HEK293 (cell line): ENCODE data around the gene PLCB3.

Experiments used
- CTCF ChIA-PET: fragments of 350-600 bp; formaldehyde crosslinking; extraction: SDS; loops from one replicate; lab custom pipeline; 2021; ENCODE audit warnings: antibody characterized with exemption; lab: Yijun Ruan, JAX
- POLR2A ChIA-PET: fragments of 300-600 bp; formaldehyde crosslinking; extraction: SDS; loops from one replicate; lab custom pipeline; 2020; ENCODE audit warnings: antibody characterized with exemption, inconsistent platforms; lab: Yijun Ruan, JAX
- H3K27ac ChIP-seq: fragments of 200-500 bp; sonication (Bioruptor generic); 2 replicates; pipeline ENCODE4 v1.5.1; 2014; ENCODE audit warnings: low read depth, low read length, control low read depth, inconsistent platforms; ENCODE audit errors: extremely low read depth
- H3K36me3 ChIP-seq, 2 experiments: fragments of 200-500 bp in 1 of 2; sonication (Bioruptor generic) in 1 of 2; 1 replicate in 1 of 2; 2 replicates in 1 of 2; pipeline ENCODE4 v1.5.1; 2014 to 2017; ENCODE audit warnings: inconsistent platforms in 2 of 2, low read length in 2 of 2; ENCODE audit not compliant: control insufficient read depth in 2 of 2, insufficient read depth in 1 of 2
- H3K4me1 ChIP-seq: fragments of 200-500 bp; sonication (Bioruptor generic); 2 replicates; pipeline ENCODE4 v1.5.1; 2014; ENCODE audit warnings: mild to moderate bottlenecking, low read length, inconsistent platforms; ENCODE audit not compliant: control insufficient read depth, insufficient read depth
- H3K4me3 ChIP-seq: 2 replicates; pipeline ENCODE4 v1.5.1; 2011; ENCODE audit warnings: low read depth, mild to moderate bottlenecking, control low read depth, low read length, moderate library complexity
- H3K9me3 ChIP-seq: fragments of 200-500 bp; sonication (Bioruptor generic); 2 replicates; pipeline ENCODE4 v1.5.1; 2014; ENCODE audit warnings: low read depth, low read length, inconsistent platforms; ENCODE audit not compliant: control insufficient read depth, insufficient read depth
- BCL11B ChIP-seq: fragments of 450-650 bp; formaldehyde crosslinking; IDR thresholded peaks from 2 replicates; pipeline ENCODE4 v1.5.1; 2016; ENCODE audit warnings: low read depth, missing biosample characterization, missing genetic modification characterization
- ZBTB26 ChIP-seq: fragments of 450-650 bp; formaldehyde crosslinking; optimal IDR thresholded peaks from 2 replicates; pipeline ENCODE3; 2016; ENCODE audit warnings: missing biosample characterization, mild to moderate bottlenecking, missing genetic modification characterization
- ZNF24 ChIP-seq: fragments of 450-650 bp; formaldehyde crosslinking; IDR thresholded peaks from 2 replicates; pipeline ENCODE4 v1.5.1; 2016; ENCODE audit warnings: missing biosample characterization, missing genetic modification characterization
- ZNF416 ChIP-seq: fragments of 450-650 bp; formaldehyde crosslinking; IDR thresholded peaks from 2 replicates; pipeline ENCODE4 v1.5.1; 2016; ENCODE audit warnings: missing biosample characterization, missing genetic modification characterization
- ZNF510 ChIP-seq: fragments of 450-650 bp; formaldehyde crosslinking; IDR thresholded peaks from 2 replicates; pipeline ENCODE4 v1.5.1; 2018; ENCODE audit warnings: mild to moderate bottlenecking, missing genetic modification characterization, missing biosample characterization; ENCODE audit not compliant: insufficient replicate concordance
- ZNF530 ChIP-seq: fragments of 450-650 bp; formaldehyde crosslinking; IDR thresholded peaks from 2 replicates; pipeline ENCODE4 v1.5.1; 2016; ENCODE audit warnings: low read depth, missing biosample characterization, missing genetic modification characterization
- ZNF580 ChIP-seq: fragments of 450-650 bp; formaldehyde crosslinking; IDR thresholded peaks from 2 replicates; pipeline ENCODE4 v1.5.1; 2016; ENCODE audit warnings: missing biosample characterization, missing genetic modification characterization
- ZNF626 ChIP-seq: fragments of 450-650 bp; sonication (Bioruptor Pico); formaldehyde crosslinking; IDR thresholded peaks from 2 replicates; pipeline ENCODE4 v1.5.1; 2018; ENCODE audit warnings: missing biosample characterization, missing genetic modification characterization, inconsistent platforms
- ZNF654 ChIP-seq: fragments of 450-650 bp; formaldehyde crosslinking; IDR thresholded peaks from 2 replicates; pipeline ENCODE4 v1.5.1; 2016; ENCODE audit warnings: low read depth, missing biosample characterization, missing genetic modification characterization
- ZNF768 ChIP-seq: fragments of 450-650 bp; formaldehyde crosslinking; IDR thresholded peaks from 2 replicates; pipeline ENCODE4 v1.5.1; 2018; ENCODE audit warnings: missing biosample characterization, mild to moderate bottlenecking, missing genetic modification characterization
- ZNF837 ChIP-seq: fragments of 450-650 bp; formaldehyde crosslinking; IDR thresholded peaks from 2 replicates; pipeline ENCODE4 v1.5.1; 2016; ENCODE audit warnings: missing biosample characterization, missing genetic modification characterization
- TF ChIP-seq, protein P1 (sequence below): fragments of 450-650 bp; formaldehyde crosslinking; IDR thresholded peaks from 2 replicates; pipeline ENCODE4 v1.5.1; 2016; ENCODE audit warnings: missing biosample characterization, missing genetic modification characterization
- TF ChIP-seq, protein P2 (sequence below): fragments of 450-650 bp; formaldehyde crosslinking; IDR thresholded peaks from 2 replicates; pipeline ENCODE4 v1.5.1; 2016; ENCODE audit warnings: missing biosample characterization, missing genetic modification characterization

Gene PLCB3

GRCh38 chr11:64248578-64248977 is 2.8 kb upstream of the PLCB3 start (continued):
- TF ChIP-seq, protein P1, sequence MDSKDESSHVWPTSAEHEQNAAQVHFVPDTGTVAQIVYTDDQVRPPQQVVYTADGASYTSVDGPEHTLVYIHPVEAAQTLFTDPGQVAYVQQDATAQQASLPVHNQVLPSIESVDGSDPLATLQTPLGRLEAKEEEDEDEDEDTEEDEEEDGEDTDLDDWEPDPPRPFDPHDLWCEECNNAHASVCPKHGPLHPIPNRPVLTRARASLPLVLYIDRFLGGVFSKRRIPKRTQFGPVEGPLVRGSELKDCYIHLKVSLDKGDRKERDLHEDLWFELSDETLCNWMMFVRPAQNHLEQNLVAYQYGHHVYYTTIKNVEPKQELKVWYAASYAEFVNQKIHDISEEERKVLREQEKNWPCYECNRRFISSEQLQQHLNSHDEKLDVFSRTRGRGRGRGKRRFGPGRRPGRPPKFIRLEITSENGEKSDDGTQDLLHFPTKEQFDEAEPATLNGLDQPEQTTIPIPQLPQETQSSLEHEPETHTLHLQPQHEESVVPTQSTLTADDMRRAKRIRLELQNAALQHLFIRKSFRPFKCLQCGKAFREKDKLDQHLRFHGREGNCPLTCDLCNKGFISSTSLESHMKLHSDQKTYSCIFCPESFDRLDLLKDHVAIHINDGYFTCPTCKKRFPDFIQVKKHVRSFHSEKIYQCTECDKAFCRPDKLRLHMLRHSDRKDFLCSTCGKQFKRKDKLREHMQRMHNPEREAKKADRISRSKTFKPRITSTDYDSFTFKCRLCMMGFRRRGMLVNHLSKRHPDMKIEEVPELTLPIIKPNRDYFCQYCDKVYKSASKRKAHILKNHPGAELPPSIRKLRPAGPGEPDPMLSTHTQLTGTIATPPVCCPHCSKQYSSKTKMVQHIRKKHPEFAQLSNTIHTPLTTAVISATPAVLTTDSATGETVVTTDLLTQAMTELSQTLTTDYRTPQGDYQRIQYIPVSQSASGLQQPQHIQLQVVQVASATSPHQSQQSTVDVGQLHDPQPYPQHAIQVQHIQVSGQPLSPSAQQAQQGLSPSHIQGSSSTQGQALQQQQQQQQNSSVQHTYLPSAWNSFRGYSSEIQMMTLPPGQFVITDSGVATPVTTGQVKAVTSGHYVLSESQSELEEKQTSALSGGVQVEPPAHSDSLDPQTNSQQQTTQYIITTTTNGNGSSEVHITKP (tag by site-specific recombination): no peak
- TF ChIP-seq ZNF837 (no peak), ZNF654 (tag by site-specific recombination) (no peak), BCL11B (tag by site-specific recombination) (no peak), ZBTB26 (no peak), ZNF416 (tag by site-specific recombination) (no peak), ZNF24 (tag by site-specific recombination) (no peak), ZNF626 (tag by site-specific recombination) (no peak)
- TF ChIP-seq, protein P2, sequence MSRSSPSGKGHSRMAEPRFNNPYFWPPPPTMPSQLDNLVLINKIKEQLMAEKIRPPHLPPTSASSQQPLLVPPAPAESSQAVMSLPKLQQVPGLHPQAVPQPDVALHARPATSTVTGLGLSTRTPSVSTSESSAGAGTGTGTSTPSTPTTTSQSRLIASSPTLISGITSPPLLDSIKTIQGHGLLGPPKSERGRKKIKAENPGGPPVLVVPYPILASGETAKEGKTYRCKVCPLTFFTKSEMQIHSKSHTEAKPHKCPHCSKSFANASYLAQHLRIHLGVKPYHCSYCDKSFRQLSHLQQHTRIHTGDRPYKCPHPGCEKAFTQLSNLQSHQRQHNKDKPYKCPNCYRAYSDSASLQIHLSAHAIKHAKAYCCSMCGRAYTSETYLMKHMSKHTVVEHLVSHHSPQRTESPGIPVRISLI (tag by site-specific recombination): no peak

GRCh38 chr11:64249038-64249437 is 2.3 kb upstream of the PLCB3 start:
- peaks cover 10% of the 10 kb centered on the region for H3K4me1 ChIP-seq
- CTCF ChIA-PET: interaction anchor here (1.0 kb wide), 1 partner anchor 9 kb away, joined by 3 read pairs; no protein-coding TSS in a partner anchor
- no peaks in the 10 kb centered on the region for H3K9me3 ChIP-seq
- H3K36me3 ChIP-seq: peaks cover 0 to 9% of the 10 kb centered on the region in 2 experiments; a peak in 1 of 3 replicates
- no peak overlapping the region for H3K27ac ChIP-seq
- POLR2A ChIA-PET: interaction anchor here (0.9 to 4.2 kb wide), 4 partner anchors 8 to 23 kb away, joined by 3 to 52 read pairs (median 6); partner anchors contain the start of genes FKBP2, NUDT22 and TRPT1
- no peak overlapping the region for H3K4me3 ChIP-seq
- TF ChIP-seq ZNF530: no peak

GRCh38 chr11:64249563-64250414 is 1.5 kb upstream of the PLCB3 start:
- Histone ChIP-seq H3K4me3 (no peak overlapping the region), H3K36me3 (peaks cover 0 to 12% of the 10 kb centered on the region in 2 experiments; a peak in 1 of 3 replicates), H3K9me3 (no peaks in the 10 kb centered on the region), H3K4me1 (peaks cover 10% of the 10 kb centered on the region), H3K27ac (no peak overlapping the region)
- peak; percentile 97 for TF ChIP-seq ZNF768 (tag by site-specific recombination)
- peak; percentile 73 for TF ChIP-seq ZNF580 (tag by site-specific recombination)
- TF ChIP-seq ZNF510 (tag by site-specific recombination): no peak
- ChIA-PET CTCF (interaction anchor here (0.7 to 3.6 kb wide), 12 partner anchors 8 to 105 kb away, joined by 3 to 48 read pairs (median 4); partner anchors contain the start of genes CATSPERZ and FKBP2), POLR2A (interaction anchor here (0.9 to 4.2 kb wide), 4 partner anchors 9 to 68 kb away, joined by 4 to 52 read pairs (median 6); partner anchors contain the start of genes FKBP2 and PRDX5)
